ENCODE results near the gene CCDC3.

- TF ChIP-seq MAX (IDR thresholded peaks at IDR 0.05; ENCODE audit: low read depth, low read length), result no peak
- TF ChIP-seq CTCF (IDR thresholded peaks at IDR 0.05; ENCODE audit: low read depth, low read length), result no peak
- TF ChIP-seq POLR2A (IDR thresholded peaks at IDR 0.05; ENCODE audit: extremely low read depth, insufficient read length), result no peak
Observed at GRCh38 chr10:12945690-12946359, 55.7 kb downstream of the CCDC3 start.

Data from NB4 (cell line).